ENCODE measurements around the gene IRF1.

- TF ChIP-seq CTCF (conservative IDR thresholded peaks at IDR 0.05; ENCODE audit: low read depth, low read length) (no peak), POLR2A (IDR thresholded peaks at IDR 0.05; ENCODE audit: low read depth, low read length) (no peak), MXI1 (IDR thresholded peaks at IDR 0.05; ENCODE audit: borderline replicate concordance, low read depth, low read length) (no peak), BHLHE40 (IDR thresholded peaks at IDR 0.05; ENCODE audit: low read depth, low read length) (no peak), SMC3 (IDR thresholded peaks at IDR 0.05; ENCODE audit: low read depth, low read length) (no peak), MAZ (IDR thresholded peaks at IDR 0.05; ENCODE audit: borderline replicate concordance, low read depth, low read length) (no peak), RAD21 (IDR thresholded peaks at IDR 0.05; ENCODE audit: low read length) (no peak), CEBPB (IDR thresholded peaks at IDR 0.05; ENCODE audit: low read depth, low read length) (no peak), RFX5 (IDR thresholded peaks at IDR 0.05; ENCODE audit: low read depth, low read length) (no peak), MAFK (IDR thresholded peaks at IDR 0.05; ENCODE audit: low read depth, low read length) (no peak), FOS (IDR thresholded peaks at IDR 0.05; ENCODE audit: low read depth, low read length) (no peak)
Measured at GRCh38 chr5:132487841-132488555, 2.6 kb downstream of the IRF1 start.
